Lung (tissue), 12 donors: ENCODE data around the gene IGLL1. TPM values are rescaled to one million over a fixed set of nuclear protein-coding genes. Genes with fewer than 3 reads are reported as not detected.

ENCODE experiments used
- ATAC-seq: fragments of 200-7000 bp; cut with Tn5 transposase; one replicate; pipeline ENCODE4 v1.9.1; 2020; ENCODE audit warnings: moderate number of reproducible peaks; ENCODE audit not compliant: insufficient read depth, low FRiP score
- DNase-seq, 3 donors: peaks; one replicate each; pipeline ENCODE4 v3.0.0-alpha.2; 2013 to 2017
- H3K27ac ChIP-seq, 2 donors: one replicate each; pipeline ENCODE4 v1.5.1; 2013; ENCODE audit warnings: mild to moderate bottlenecking in 2 of 2, moderate library complexity in 2 of 2, control low read depth in 1 of 2, inconsistent platforms in 1 of 2, low read depth in 1 of 2, low read length in 1 of 2
- H3K27me3 ChIP-seq, 3 donors: one replicate each; pipeline ENCODE4 v1.5.1; 2013; ENCODE audit warnings: low read length in 2 of 3; ENCODE audit not compliant: control insufficient read depth in 3 of 3, insufficient read depth in 3 of 3
- H3K36me3 ChIP-seq, 4 donors: one replicate each; pipeline ENCODE4 v1.5.1; 2013; ENCODE audit warnings: low read length in 4 of 4, mild to moderate bottlenecking in 1 of 4, moderate library complexity in 1 of 4; ENCODE audit not compliant: control insufficient read depth in 4 of 4, insufficient read depth in 4 of 4
- H3K4me1 ChIP-seq, 5 donors: one replicate each; pipeline ENCODE4 v1.5.1; 2013; ENCODE audit warnings: low read length in 5 of 5, mild to moderate bottlenecking in 2 of 5, moderate library complexity in 1 of 5; ENCODE audit not compliant: control insufficient read depth in 5 of 5, insufficient read depth in 5 of 5
- H3K4me3 ChIP-seq: one replicate; pipeline ENCODE4 v1.5.1; 2013; ENCODE audit warnings: mild to moderate bottlenecking, control low read depth, moderate library complexity
- H3K9ac ChIP-seq, 2 donors: one replicate each; pipeline ENCODE4 v1.5.1; 2013; ENCODE audit warnings: low read length in 2 of 2, control low read depth in 1 of 2; ENCODE audit not compliant: insufficient read depth in 1 of 2
- H3K9me3 ChIP-seq, 4 donors: one replicate each; pipeline ENCODE4 v1.5.1; 2013; ENCODE audit warnings: low read length in 3 of 4, mild to moderate bottlenecking in 1 of 4, moderate library complexity in 1 of 4; ENCODE audit not compliant: control insufficient read depth in 4 of 4, insufficient read depth in 3 of 4
- CTCF ChIP-seq: IDR thresholded peaks from 2 replicates; pipeline ENCODE4 v1.5.1; 2012; ENCODE audit warnings: mild to moderate bottlenecking; ENCODE audit errors: control extremely low read depth, extremely low read depth
- WGBS, 2 donors: extraction: QIAGEN DNeasy Blood & Tissue Kit; methylation state at CpG; one replicate each; pipeline ENCODE4 v1.1.7; 2013; 5-methylcytosine and 5-hydroxymethylcytosine counted together
- polyA plus RNA-seq, 2 donors: library from polyadenylated mRNA; stranded (reverse); fragments of 200-250 nt; gene quantifications; one replicate each; pipeline ENCODE4 v1.2.1, GENCODE V29; 2013
- total RNA-seq, 2 donors: library from RNA; depleted of rRNA in 1 of 2; stranded (reverse); fragments of >200 nt in 1 of 2; gene quantifications; one replicate each; pipeline ENCODE4 v1.2.1, GENCODE V29; 2014 to 2021
- donor health status: control.
- donor health status: control.
- donor health status: Bipolar disorder and iron deficiency.
- donor health status: healthy.
- donor health status: DM: yes; HTN: yes; CAD: no.

IGLL1 gene
- total and polyA plus RNA-seq, 4 donors = 0.16 to 0.28 TPM; not detected in 2

- DNase-seq (no peak), ATAC-seq (no peak)
- Histone ChIP-seq H3K27me3 (no peaks in the 10 kb centered on the region), H3K9me3 (no peaks in the 10 kb centered on the region), H3K27ac (no peak overlapping the region), H3K4me3 (no peak overlapping the region), H3K9ac (no peak overlapping the region), H3K36me3 (no peaks in the 10 kb centered on the region), H3K4me1 (no peaks in the 10 kb centered on the region)
- no peak for TF ChIP-seq CTCF
- WGBS, 2 donors = 82 to 91% methylated on average over 4 of the region's 4 CpGs
Measured at GRCh38 chr22:23557467-23557866, 22.6 kb downstream of the IGLL1 start.

- Histone ChIP-seq H3K9me3 (no peaks in the 10 kb centered on the region), H3K4me3 (no peak overlapping the region), H3K4me1 (no peaks in the 10 kb centered on the region), H3K27me3 (no peaks in the 10 kb centered on the region), H3K9ac (no peak overlapping the region), H3K27ac (no peak overlapping the region), H3K36me3 (no peaks in the 10 kb centered on the region)
- ATAC-seq (no peak), DNase-seq (no peak)
- 86 to 91% methylated on average over 7 of the region's 7 CpGs for WGBS, 2 donors
- no peak for TF ChIP-seq CTCF
Measured at GRCh38 chr22:23557036-23557435, 23.1 kb downstream of the IGLL1 start.

GRCh38 chr22:23556026-23556620 is 24.0 kb downstream of the IGLL1 start:
- H3K27ac ChIP-seq = no peak overlapping the region
- H3K9ac ChIP-seq = no peak overlapping the region
- DNase-seq = no peak
- no peak for TF ChIP-seq CTCF
- no peak overlapping the region for H3K4me3 ChIP-seq
- no peaks in the 10 kb centered on the region for H3K4me1 ChIP-seq
- H3K36me3 ChIP-seq = no peaks in the 10 kb centered on the region
- no peak for ATAC-seq
- 65 to 82% methylated on average over 7 of the region's 7 CpGs for WGBS, 2 donors
- H3K27me3 ChIP-seq = no peaks in the 10 kb centered on the region
- H3K9me3 ChIP-seq = no peaks in the 10 kb centered on the region

GRCh38 chr22:23555118-23555517 is 25.0 kb downstream of the IGLL1 start:
- Histone ChIP-seq H3K27me3 (no peaks in the 10 kb centered on the region), H3K4me3 (no peak overlapping the region), H3K36me3 (no peaks in the 10 kb centered on the region), H3K4me1 (no peaks in the 10 kb centered on the region), H3K9ac (no peak overlapping the region), H3K27ac (no peak overlapping the region), H3K9me3 (peaks cover 0 to 3% (median 0%) of the 10 kb centered on the region in 4 donors)
- ATAC-seq = no peak
- no peak for TF ChIP-seq CTCF
- 85 to 95% methylated on average over 8 of the region's 8 CpGs for WGBS, 2 donors
- DNase-seq = no peak
